22Rv1 (cell line): Measurements from ENCODE around the gene COP1.

ENCODE experiments used
- ZFX ChIP-seq: fragments of 450-650 bp; IDR thresholded peaks from 2 replicates; pipeline ENCODE4 v1.6.1; 2017; ENCODE audit warnings: antibody characterized with exemption, borderline replicate concordance
- TF ChIP-seq, protein P1 (sequence below): fragments of 450-650 bp; IDR thresholded peaks from 2 replicates; pipeline ENCODE4 v1.5.1; 2017; ENCODE audit warnings: mild to moderate bottlenecking

DNA sequence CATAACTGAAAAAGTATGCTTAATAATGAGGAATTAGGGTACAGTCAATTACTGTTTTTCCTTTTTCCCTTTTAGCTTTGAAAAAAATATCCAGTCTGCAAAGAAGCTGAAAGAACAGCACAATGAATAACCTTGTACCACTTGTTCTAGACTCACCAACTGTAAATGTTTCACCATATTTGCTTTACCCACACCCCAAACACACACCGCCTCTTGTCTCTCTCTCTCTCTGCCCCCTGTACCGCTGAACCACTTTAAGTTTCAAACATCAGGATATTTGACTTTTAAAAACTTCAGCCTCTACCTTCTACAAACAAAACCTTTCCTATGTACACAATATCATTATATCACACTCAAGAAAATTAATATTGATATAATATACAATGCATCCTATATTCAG, 197.1 kb downstream of the COP1 start:
- TF ChIP-seq, protein P1, sequence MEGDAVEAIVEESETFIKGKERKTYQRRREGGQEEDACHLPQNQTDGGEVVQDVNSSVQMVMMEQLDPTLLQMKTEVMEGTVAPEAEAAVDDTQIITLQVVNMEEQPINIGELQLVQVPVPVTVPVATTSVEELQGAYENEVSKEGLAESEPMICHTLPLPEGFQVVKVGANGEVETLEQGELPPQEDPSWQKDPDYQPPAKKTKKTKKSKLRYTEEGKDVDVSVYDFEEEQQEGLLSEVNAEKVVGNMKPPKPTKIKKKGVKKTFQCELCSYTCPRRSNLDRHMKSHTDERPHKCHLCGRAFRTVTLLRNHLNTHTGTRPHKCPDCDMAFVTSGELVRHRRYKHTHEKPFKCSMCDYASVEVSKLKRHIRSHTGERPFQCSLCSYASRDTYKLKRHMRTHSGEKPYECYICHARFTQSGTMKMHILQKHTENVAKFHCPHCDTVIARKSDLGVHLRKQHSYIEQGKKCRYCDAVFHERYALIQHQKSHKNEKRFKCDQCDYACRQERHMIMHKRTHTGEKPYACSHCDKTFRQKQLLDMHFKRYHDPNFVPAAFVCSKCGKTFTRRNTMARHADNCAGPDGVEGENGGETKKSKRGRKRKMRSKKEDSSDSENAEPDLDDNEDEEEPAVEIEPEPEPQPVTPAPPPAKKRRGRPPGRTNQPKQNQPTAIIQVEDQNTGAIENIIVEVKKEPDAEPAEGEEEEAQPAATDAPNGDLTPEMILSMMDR: no peak
- no peak for TF ChIP-seq ZFX
